ELF-1 (cell line): ENCODE results near the gene RBMS3.
"Not testable (repeated sequence)": the region's sequence is repeated elsewhere in the genome, so short reads cannot be mapped to it uniquely, and the experiment has no call there.

Experiments used
- DNase-seq: peaks from one replicate; pipeline ENCODE4 v3.0.0-alpha.2; 2016; ENCODE audit warnings: low read depth, low spot score

Gene RBMS3

GRCh38 chr3:29481969-29482767 is 201.3 kb downstream of the RBMS3 start:
- DNase-seq = no peak

GRCh38 chr3:29484633-29485032 is 203.8 kb downstream of the RBMS3 start:
- DNase-seq = no peak

GRCh38 chr3:29486096-29486495 is 205.2 kb downstream of the RBMS3 start:
- no peak for DNase-seq

GRCh38 chr3:29486917-29487316 is 206.0 kb downstream of the RBMS3 start:
- DNase-seq = no peak

GRCh38 chr3:29488922-29489321 is 208.1 kb downstream of the RBMS3 start:
- no peak for DNase-seq

GRCh38 chr3:29493109-29493508 is 212.2 kb downstream of the RBMS3 start:
- DNase-seq = no peak

- DNase-seq = no peak
Measured at GRCh38 chr3:29494305-29495036, 213.6 kb downstream of the RBMS3 start.

- no peak for DNase-seq
Measured at GRCh38 chr3:29497282-29497681, 216.4 kb downstream of the RBMS3 start.

GRCh38 chr3:29502771-29503170 is 221.9 kb downstream of the RBMS3 start:
- DNase-seq = no peak

- DNase-seq = no peak
Measured at GRCh38 chr3:29503314-29503713, 222.4 kb downstream of the RBMS3 start.

GRCh38 chr3:29503958-29504357 is 223.1 kb downstream of the RBMS3 start:
- no peak for DNase-seq

- DNase-seq = no peak
Measured at GRCh38 chr3:29506502-29506901, 225.6 kb downstream of the RBMS3 start.

GRCh38 chr3:29511701-29512100 is 230.8 kb downstream of the RBMS3 start:
- DNase-seq = no peak

GRCh38 chr3:29512641-29513040 is 231.8 kb downstream of the RBMS3 start:
- no peak for DNase-seq

GRCh38 chr3:29513236-29513635 is 232.4 kb downstream of the RBMS3 start:
- no peak for DNase-seq

- DNase-seq = no peak
Measured at GRCh38 chr3:29514170-29514569, 233.3 kb downstream of the RBMS3 start.

GRCh38 chr3:29514912-29515311 is 234.0 kb downstream of the RBMS3 start:
- DNase-seq = no peak

- no peak for DNase-seq
Measured at GRCh38 chr3:29515451-29515850, 234.6 kb downstream of the RBMS3 start.

- no peak for DNase-seq
Measured at GRCh38 chr3:29516164-29516563, 235.3 kb downstream of the RBMS3 start.

GRCh38 chr3:29520764-29521163 is 239.9 kb downstream of the RBMS3 start:
- DNase-seq = no peak

- DNase-seq = no peak
Measured at GRCh38 chr3:29521293-29521692, 240.4 kb downstream of the RBMS3 start.

- DNase-seq = no peak
Measured at GRCh38 chr3:29521751-29522150, 240.9 kb downstream of the RBMS3 start.

GRCh38 chr3:29524433-29524832 is 243.6 kb downstream of the RBMS3 start:
- not testable (repeated sequence) for DNase-seq
